GM23248 (cell line): Measurements from ENCODE around the gene IRF8. TPM values are rescaled to one million over a fixed set of nuclear protein-coding genes. Genes with fewer than 3 reads are reported as not detected.

Source experiments
- DNase-seq: peaks from one replicate; pipeline ENCODE4 v3.0.0-alpha.2; 2015
- H2AFZ ChIP-seq: fragments of 200-600 bp; sonication (generic); 2 replicates; pipeline ENCODE4 v1.6.1; 2016; ENCODE audit warnings: antibody characterized with exemption
- H3F3A ChIP-seq: fragments of 200-600 bp; sonication (generic); 2 replicates; pipeline ENCODE4 v1.6.1; 2016; ENCODE audit warnings: mild to moderate bottlenecking, antibody characterized with exemption, mixed run types; ENCODE audit not compliant: insufficient read depth
- H3K27ac ChIP-seq: fragments of 200-600 bp; sonication (generic); 2 replicates; pipeline ENCODE4 v1.5.1; 2016; ENCODE audit warnings: mild to moderate bottlenecking
- H3K27me3 ChIP-seq: fragments of 200-600 bp; sonication (generic); replicated peaks from 2 replicates; pipeline ENCODE4 v1.6.1; 2016; ENCODE audit warnings: mild to moderate bottlenecking; ENCODE audit not compliant: insufficient read depth
- H3K36me3 ChIP-seq: fragments of 200-600 bp; sonication (generic); 2 replicates; pipeline ENCODE4 v1.6.1; 2016; ENCODE audit warnings: low read depth, mild to moderate bottlenecking
- H3K4me1 ChIP-seq: fragments of 200-600 bp; sonication (generic); 2 replicates; pipeline ENCODE4 v1.6.1; 2016; ENCODE audit warnings: mild to moderate bottlenecking; ENCODE audit not compliant: insufficient read depth
- H3K4me2 ChIP-seq: fragments of 200-600 bp; sonication (generic); one replicate; pipeline ENCODE4 v1.6.1; 2016; ENCODE audit warnings: mild to moderate bottlenecking; ENCODE audit not compliant: unreplicated experiment
- H3K4me3 ChIP-seq: fragments of 200-600 bp; sonication (generic); 2 replicates; pipeline ENCODE4 v1.5.1; 2016; ENCODE audit warnings: mild to moderate bottlenecking
- H3K79me2 ChIP-seq: fragments of 200-600 bp; sonication (generic); 2 replicates; pipeline ENCODE4 v1.6.1; 2016; ENCODE audit warnings: mild to moderate bottlenecking; ENCODE audit not compliant: insufficient read depth
- H3K9ac ChIP-seq: fragments of 200-600 bp; sonication (generic); 2 replicates; pipeline ENCODE4 v1.6.1; 2016; ENCODE audit warnings: mild to moderate bottlenecking
- H3K9me2 ChIP-seq: fragments of 200-600 bp; sonication (generic); 2 replicates; pipeline ENCODE4 v1.6.1; 2016; ENCODE audit warnings: mixed run types, mild to moderate bottlenecking, moderate library complexity; ENCODE audit not compliant: insufficient read depth
- H3K9me3 ChIP-seq: fragments of 200-600 bp; sonication (generic); one replicate; pipeline ENCODE4 v1.6.1; 2017; ENCODE audit warnings: low read depth
- H4K20me1 ChIP-seq: fragments of 200-600 bp; sonication (generic); 2 replicates; pipeline ENCODE4 v1.6.0; 2016; ENCODE audit not compliant: insufficient read depth
- EZH2 ChIP-seq: fragments of 200-600 bp; sonication (generic); IDR thresholded peaks from 2 replicates; pipeline ENCODE4 v1.6.1; 2018; ENCODE audit warnings: antibody characterized with exemption, mild to moderate bottlenecking; ENCODE audit not compliant: insufficient read depth, poor library complexity, severe bottlenecking
- EZH2phosphoT487 ChIP-seq: fragments of 200-600 bp; sonication (generic); IDR thresholded peaks from 2 replicates; pipeline ENCODE4 v1.6.1; 2018; ENCODE audit warnings: antibody characterized with exemption, moderate library complexity, mild to moderate bottlenecking, low read depth; ENCODE audit not compliant: insufficient read depth
- WGBS, 2 experiments: methylation state at CpG; one replicate each; pipeline ENCODE4 v1.1.6; 2015 to 2017; ENCODE audit warnings: low lambda C conversion rate in 2 of 2, low coverage in 1 of 2; ENCODE audit errors: missing lambda C conversion rate in 2 of 2; 5-methylcytosine and 5-hydroxymethylcytosine counted together
- in situ Hi-C: fragments of 300-500 bp; cut with MboI; formaldehyde crosslinking; loops from 2 replicates; pipeline ENCODE4 v1.15.0; 2020
- polyA plus RNA-seq: library from polyadenylated mRNA; unstranded; fragments of >200 nt; fragmentation: Nextera tagmentation; extraction: Ambion mirVana; gene quantifications from 2 replicates; pipeline ENCODE4 v1.2.1, GENCODE V29; 2016
- total RNA-seq: library from RNA; depleted of rRNA; stranded (reverse); fragments of >200 nt; shearing (Covaris generic); gene quantifications from 2 replicates; pipeline ENCODE4 v1.2.3, GENCODE V29; 2014

The IRF8 gene
- total and polyA plus RNA-seq, 2 experiments from 2014 or later = 0.31 TPM; not detected in 1

- no peak overlapping the region for H2AFZ ChIP-seq
- peaks cover 48% of the 10 kb centered on the region for H3K27me3 ChIP-seq
- H3K9ac ChIP-seq = no peak overlapping the region
- H3K9me2 ChIP-seq = no peaks in the 10 kb centered on the region
- H3K79me2 ChIP-seq = no peaks in the 10 kb centered on the region
- 76 to 81% methylated on average over 5 of the region's 5 CpGs for WGBS, 2 experiments
- in situ Hi-C loops = no loop called here
- H3K9me3 ChIP-seq = no peaks in the 10 kb centered on the region
- no peak overlapping the region for H3K4me3 ChIP-seq
- H4K20me1 ChIP-seq = no peaks in the 10 kb centered on the region
- 0 out of 2 replicates have a peak, but pooled peaks cover 10% of the 10 kb centered on the region for H3F3A ChIP-seq
- H3K36me3 ChIP-seq = no peaks in the 10 kb centered on the region
- peaks cover 4% of the 10 kb centered on the region; the same call in 1 of the 2 replicates for H3K4me1 ChIP-seq
- no peak overlapping the region for H3K27ac ChIP-seq
- no peak for TF ChIP-seq EZH2phosphoT487
- TF ChIP-seq EZH2 = no peak
- DNase-seq = no peak
- H3K4me2 ChIP-seq = no peak overlapping the region
These were observed 20.6 kb upstream of the IRF8 start for GRCh38 chr16:85878407-85878806.

GRCh38 chr16:85878875-85879274 lies 20.1 kb upstream of the IRF8 start:
- Histone ChIP-seq H3F3A (0 out of 2 replicates have a peak, but pooled peaks cover 10% of the 10 kb centered on the region), H4K20me1 (no peaks in the 10 kb centered on the region), H3K9me2 (no peaks in the 10 kb centered on the region), H3K9ac (no peak overlapping the region), H3K36me3 (no peaks in the 10 kb centered on the region), H3K4me1 (peaks cover 4% of the 10 kb centered on the region; the same call in 1 of the 2 replicates), H3K4me2 (no peak overlapping the region), H3K79me2 (no peaks in the 10 kb centered on the region), H3K27ac (no peak overlapping the region), H2AFZ (no peak overlapping the region), H3K4me3 (no peak overlapping the region), H3K27me3 (peaks cover 46% of the 10 kb centered on the region), H3K9me3 (no peaks in the 10 kb centered on the region)
- TF ChIP-seq EZH2phosphoT487 = no peak
- in situ Hi-C loops = no loop called here
- 9 to 10% methylated on average over 5 of the region's 5 CpGs for WGBS, 2 experiments
- peak; percentile 77 for DNase-seq

- Histone ChIP-seq H3K79me2 (no peaks in the 10 kb centered on the region), H3K4me3 (no peak overlapping the region), H3K9me2 (no peaks in the 10 kb centered on the region), H3K4me1 (peaks cover 4% of the 10 kb centered on the region; the same call in 1 of the 2 replicates), H4K20me1 (no peaks in the 10 kb centered on the region), H3K27me3 (peaks cover 47% of the 10 kb centered on the region), H3F3A (0 out of 2 replicates have a peak, but pooled peaks cover 10% of the 10 kb centered on the region), H3K4me2 (no peak overlapping the region), H3K9ac (no peak overlapping the region), H3K27ac (no peak overlapping the region), H3K36me3 (no peaks in the 10 kb centered on the region), H2AFZ (no peak overlapping the region), H3K9me3 (no peaks in the 10 kb centered on the region)
- in situ Hi-C loops = no loop called here
- WGBS, 2 experiments = 65 to 69% methylated on average over 6 of the region's 6 CpGs
- DNase-seq = no peak
- TF ChIP-seq EZH2 (no peak), EZH2phosphoT487 (no peak)
These were observed 19.4 kb upstream of the IRF8 start for GRCh38 chr16:85879549-85879948.

- no peak for TF ChIP-seq EZH2
- TF ChIP-seq EZH2phosphoT487 = no peak
- Histone ChIP-seq H3K9me2 (no peaks in the 10 kb centered on the region), H3K9ac (no peak overlapping the region), H3K27ac (no peak overlapping the region), H3K9me3 (no peaks in the 10 kb centered on the region), H3K27me3 (peaks cover 50% of the 10 kb centered on the region), H3F3A (0 out of 2 replicates have a peak, but pooled peaks cover 10% of the 10 kb centered on the region), H3K4me3 (no peak overlapping the region), H4K20me1 (no peaks in the 10 kb centered on the region), H3K36me3 (no peaks in the 10 kb centered on the region), H2AFZ (no peak overlapping the region), H3K79me2 (no peaks in the 10 kb centered on the region), H3K4me1 (peaks cover 4% of the 10 kb centered on the region; the same call in 1 of the 2 replicates), H3K4me2 (no peak overlapping the region)
- in situ Hi-C loops = no loop called here
- 77 to 84% methylated on average over 3 of the region's 3 CpGs for WGBS, 2 experiments
- peak; percentile 10 for DNase-seq
These were observed 18.8 kb upstream of the IRF8 start for GRCh38 chr16:85879975-85880831.
